GM08714 (cell line): ENCODE measurements around the gene C3orf20.
A peak's percentile ranks its signal among the peaks of the same experiment; 100 is the strongest.

Experiments used
- H3K4me3 ChIP-seq: fragments of 200-500 bp; sonication (Bioruptor generic); 2 replicates; pipeline ENCODE4 v1.5.1; 2014; ENCODE audit warnings: mild to moderate bottlenecking, low read length, inconsistent platforms
- ZNF274 ChIP-seq: IDR thresholded peaks from 2 replicates; pipeline ENCODE4 v1.6.1; 2012; ENCODE audit warnings: mild to moderate bottlenecking, low read depth, low read length

The C3orf20 gene

DNA sequence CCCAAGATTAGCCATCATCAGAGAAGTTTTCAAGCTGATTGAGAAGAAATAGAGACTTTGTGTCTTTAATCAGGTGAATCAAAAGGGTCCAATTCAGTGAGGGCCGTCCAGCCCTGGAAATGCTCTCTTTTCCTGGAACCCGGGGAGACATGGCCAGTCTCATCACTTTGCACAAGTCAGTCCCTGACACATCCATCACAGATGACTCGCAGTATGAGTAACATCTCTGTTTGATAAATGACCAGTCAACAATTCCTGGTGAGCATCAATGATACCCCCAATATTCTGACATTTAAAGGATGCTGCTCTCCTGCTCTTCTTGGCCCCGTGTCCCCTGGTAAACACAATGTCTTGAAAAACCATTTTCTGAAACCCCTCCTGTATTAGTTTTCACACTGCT lies 26.7 kb downstream of the C3orf20 start:
- no peak overlapping the region for H3K4me3 ChIP-seq
- TF ChIP-seq ZNF274, result no peak

- H3K4me3 ChIP-seq, result no peak overlapping the region
- TF ChIP-seq ZNF274, result no peak
Observed at GRCh38 chr3:14703128-14703750, 28.3 kb downstream of the C3orf20 start.

DNA sequence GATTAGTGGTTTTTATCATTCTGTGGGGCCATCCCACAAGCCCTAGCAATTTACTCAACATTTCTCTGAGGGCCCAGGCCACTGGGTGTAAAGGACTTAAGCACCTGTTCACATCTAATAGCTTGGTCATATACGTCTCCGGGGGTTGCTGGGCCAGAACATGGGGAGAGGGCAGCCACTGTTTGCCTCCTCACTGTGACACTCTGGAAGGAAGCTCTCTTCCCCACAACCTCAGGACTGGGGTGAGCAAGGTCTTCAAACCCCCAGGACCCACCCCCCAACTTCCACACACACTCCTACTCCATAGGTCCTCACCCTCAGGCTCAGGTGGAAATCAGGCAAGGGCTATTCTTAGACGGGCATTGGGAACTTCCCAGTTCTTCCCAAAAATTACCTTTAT lies 28.9 kb downstream of the C3orf20 start:
- no peak for TF ChIP-seq ZNF274

DNA sequence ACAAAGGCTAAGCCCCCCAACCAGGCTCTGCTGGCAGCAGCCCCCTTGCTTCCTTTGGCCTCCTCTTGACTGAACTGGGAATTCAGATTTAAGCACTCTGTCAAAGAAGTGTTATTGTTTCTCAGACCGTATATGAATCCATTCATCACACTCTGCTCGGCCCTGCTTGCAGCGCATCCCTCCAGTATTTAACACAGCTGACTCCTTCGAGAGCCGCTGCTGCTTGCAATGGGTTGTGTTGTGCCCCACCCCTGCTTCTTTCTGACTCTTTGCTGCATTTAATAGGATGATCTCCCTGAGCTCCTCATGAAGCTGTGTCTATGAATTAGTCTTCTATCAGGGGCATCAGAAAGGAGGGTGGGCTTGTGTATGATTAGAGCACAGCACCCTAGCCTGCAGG lies 31.2 kb downstream of the C3orf20 start:
- TF ChIP-seq ZNF274, result no peak
- no peak overlapping the region for H3K4me3 ChIP-seq

More for the DNA sequence above, 28.9 kb downstream of the C3orf20 start:
- no peak overlapping the region for H3K4me3 ChIP-seq

DNA sequence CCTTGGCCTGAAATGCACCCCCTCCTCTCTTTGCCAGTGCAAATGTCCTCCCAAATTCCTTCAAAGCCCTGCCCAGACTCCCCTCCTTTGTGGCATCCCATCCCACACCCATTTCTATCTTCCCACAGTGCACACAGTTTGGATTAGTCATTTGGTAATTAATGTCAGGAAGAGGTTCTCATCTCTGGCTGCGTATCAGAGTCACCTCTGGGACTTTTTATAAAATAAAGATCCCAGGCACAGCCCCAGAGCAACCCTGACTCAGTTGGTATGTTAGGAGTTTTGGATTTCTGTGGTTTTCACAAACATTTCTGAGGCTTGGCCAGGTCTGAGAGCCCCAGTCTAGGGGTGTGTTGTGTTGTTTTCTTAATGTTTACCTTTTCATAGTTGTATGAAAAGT lies 41.6 kb downstream of the C3orf20 start:
- TF ChIP-seq ZNF274, result no peak
- H3K4me3 ChIP-seq, result no peak overlapping the region

DNA sequence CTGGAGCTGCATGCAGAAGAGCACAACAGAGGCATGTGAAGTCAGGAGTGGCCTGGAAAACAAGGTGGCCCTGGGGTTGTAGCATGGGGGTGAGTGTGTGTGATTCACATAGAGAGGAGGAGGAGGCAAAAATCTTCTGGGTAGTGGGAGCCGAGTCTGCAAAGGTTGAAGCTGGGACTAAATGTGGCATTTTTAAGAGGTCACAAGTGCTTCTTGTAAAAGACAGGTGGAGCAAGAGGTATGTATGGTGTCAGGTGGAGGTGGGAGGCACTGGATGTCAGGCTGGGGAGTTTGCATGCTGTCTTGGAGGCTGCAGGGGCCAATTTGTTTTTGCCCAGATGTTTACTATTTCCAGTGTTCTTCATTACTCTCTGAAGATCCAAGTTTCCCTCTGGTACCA lies 42.4 kb downstream of the C3orf20 start:
- no peak overlapping the region for H3K4me3 ChIP-seq

GRCh38 chr3:14718539-14718938 lies 43.6 kb downstream of the C3orf20 start:
- no peak for TF ChIP-seq ZNF274
- H3K4me3 ChIP-seq, result peak overlapping the region; percentile 36; the same call in 1 of the 2 replicates

More for the DNA sequence above, 42.4 kb downstream of the C3orf20 start:
- TF ChIP-seq ZNF274, result no peak

- peak overlapping the region; percentile 36; the same call in 1 of the 2 replicates for H3K4me3 ChIP-seq
- TF ChIP-seq ZNF274, result no peak
Observed at GRCh38 chr3:14719006-14719405, 44.1 kb downstream of the C3orf20 start.

GRCh38 chr3:14721126-14721864 lies 46.4 kb downstream of the C3orf20 start:
- no peak overlapping the region for H3K4me3 ChIP-seq
- no peak for TF ChIP-seq ZNF274

DNA sequence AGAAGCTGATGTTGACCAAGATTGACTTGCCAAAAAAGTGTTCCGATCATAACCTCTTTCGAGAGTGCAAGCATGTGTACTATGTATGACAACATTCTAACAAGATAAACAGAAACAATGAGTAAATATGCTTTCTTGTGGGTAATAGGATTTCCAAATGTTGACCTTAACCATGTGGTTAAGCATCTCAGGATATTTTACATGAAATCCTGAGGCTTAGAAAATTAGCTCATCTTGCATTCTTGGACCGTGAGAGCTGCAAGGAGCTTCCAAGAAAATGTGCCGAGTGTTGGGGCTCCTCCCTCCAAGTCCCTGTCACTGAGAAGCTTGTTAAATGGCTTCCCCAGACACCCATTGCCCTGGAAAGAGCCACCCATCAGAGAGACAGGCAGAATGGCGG lies 50.1 kb downstream of the C3orf20 start:
- no peak for TF ChIP-seq ZNF274
- no peak overlapping the region for H3K4me3 ChIP-seq

DNA sequence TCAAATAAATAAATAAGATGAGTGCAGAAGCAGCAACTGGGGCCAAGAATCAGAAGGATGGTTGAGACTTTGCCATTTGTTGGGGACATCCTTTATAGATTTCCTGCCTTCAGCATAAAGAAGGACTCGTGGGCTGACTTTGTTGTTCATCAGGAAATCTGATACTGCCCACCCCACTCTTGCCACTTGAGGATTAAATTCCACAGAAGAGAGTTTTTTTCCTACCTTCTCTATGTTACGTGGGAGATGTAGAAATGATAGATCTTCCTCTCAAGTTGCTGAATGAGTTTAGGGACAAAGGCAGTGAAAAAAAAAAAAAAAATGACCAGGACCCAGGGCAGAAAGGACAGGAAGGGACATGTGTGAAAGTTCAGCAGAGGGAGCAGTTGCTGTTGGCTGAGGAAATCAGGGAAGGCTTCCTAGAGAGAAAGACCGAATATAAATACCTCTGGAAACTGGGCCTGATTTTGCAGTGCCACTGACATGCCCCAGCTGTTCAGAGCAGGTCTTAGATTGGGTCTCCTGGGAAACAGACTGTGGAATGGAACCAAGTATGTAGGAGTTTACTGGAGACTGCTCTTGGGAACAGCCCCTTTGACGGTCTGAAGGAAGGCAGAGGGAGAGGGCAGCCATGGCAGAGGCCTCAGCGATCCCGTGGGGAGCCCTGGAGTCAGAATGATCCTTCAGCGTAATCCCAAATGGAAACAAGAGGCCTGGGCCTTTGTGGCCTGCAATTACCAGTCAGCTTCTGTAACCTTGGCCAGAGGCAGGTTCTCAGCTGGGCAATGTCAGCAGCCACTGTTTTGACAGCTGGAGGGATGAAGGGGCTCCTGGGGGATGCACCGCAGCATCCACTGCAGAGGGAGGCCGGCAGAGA lies 50.9 kb downstream of the C3orf20 start:
- no peak for TF ChIP-seq ZNF274
- no peak overlapping the region for H3K4me3 ChIP-seq

- no peak for TF ChIP-seq ZNF274
- no peak overlapping the region for H3K4me3 ChIP-seq
Observed at GRCh38 chr3:14726441-14726780, 51.5 kb downstream of the C3orf20 start.

GRCh38 chr3:14728113-14728512 lies 53.2 kb downstream of the C3orf20 start:
- no peak overlapping the region for H3K4me3 ChIP-seq
- no peak for TF ChIP-seq ZNF274

DNA sequence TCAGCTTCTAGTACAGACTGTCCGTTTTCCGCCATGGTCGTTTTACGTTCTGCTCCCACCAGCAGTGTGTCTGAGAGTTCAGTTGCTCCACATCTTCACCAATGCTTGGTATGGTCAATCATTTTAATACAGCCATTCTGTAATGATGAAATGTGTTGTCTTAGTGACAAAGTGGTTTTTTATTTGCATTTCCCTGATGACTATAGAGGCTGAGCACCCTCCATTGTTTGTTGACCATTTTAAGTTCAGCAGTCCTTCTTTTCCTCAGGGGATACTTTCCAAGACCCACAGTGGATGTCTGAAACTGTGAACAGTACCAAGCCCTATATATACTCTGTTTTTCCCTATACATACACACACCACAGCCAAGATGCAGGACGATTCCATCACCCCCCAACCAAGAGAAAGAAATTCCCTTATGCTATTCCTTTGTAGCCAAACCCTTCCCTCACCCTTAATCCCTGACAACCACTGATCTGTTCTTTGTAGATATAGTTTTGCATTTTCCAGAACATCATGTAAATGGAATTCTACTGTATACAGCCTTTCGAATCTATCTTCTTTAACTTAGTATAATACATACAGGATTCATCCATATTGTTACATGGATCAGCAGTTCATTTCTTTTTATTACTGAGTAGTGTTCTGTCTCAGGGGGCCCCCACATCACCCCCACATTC lies 55.9 kb downstream of the C3orf20 start:
- no peak for TF ChIP-seq ZNF274
- H3K4me3 ChIP-seq, result no peak overlapping the region
